ENCODE results near the gene PAH.

PAH gene

DNA sequence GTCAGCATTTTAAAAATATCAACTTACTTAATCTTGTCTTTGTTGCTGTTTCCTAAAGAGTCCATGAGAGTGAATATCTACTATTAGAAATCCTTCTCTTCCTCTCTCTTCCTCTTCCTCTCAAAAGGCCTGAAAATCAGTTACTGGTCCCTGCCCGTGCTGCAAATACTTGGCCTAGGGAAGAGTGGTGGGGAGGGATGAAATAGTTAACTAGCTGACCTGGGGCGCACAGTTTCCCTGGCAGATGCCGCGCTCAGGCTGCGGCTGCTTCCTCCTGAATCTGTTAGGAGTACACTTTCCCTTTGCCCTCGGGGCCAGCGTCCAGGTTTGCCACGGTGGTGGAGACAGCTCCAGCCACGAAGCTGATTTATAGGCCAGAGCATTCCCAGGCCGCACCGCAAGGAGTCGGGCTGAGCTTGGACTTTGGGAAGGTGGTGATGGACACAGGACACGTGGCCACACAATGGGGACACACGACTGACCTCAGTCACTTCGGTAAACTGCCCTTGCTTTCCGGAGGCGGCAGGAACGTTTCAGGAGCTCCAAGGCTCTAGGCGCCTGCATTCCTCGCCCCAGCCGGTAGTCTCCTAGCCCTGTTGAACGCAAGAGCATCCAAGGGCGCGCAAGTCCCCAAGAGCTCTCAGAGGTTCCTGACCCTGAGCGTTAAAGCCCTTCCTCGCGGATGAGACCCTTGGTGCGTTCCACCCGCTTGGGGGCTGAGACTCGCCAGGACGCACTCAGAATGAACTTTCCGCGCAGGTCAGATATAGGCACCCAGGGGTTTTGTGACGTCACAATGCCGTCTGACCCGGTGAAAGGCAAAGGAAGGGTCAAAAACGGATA lies 33.3 kb upstream of the PAH start:
- DNase-seq: no peak

GRCh38 chr12:102948941-102949352 lies 31.9 kb upstream of the PAH start:
- DNase-seq: peak; percentile 77

DNA sequence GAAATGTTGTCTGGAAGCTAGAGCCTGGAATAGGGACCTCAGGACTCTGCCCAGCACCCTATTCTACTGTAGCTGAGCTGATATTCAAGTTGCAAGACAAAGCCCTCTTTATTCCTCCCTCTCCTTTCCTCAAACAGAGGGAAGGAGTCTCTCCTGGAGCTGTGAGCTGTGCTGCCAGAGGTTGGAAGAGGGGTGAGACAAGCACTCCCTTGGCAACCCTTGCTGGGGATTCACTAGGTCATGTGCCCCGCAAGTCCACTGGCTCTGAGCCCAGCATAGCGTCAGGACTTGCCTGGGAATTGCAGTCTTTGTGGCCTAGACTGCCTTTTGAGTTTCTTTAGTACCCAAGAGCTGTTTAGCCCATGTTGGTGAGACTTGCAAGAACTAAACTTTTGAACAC lies 29.0 kb upstream of the PAH start:
- no peak for DNase-seq

- DNase-seq: peak; percentile 3
These were observed 22.7 kb upstream of the PAH start for GRCh38 chr12:102939670-102940222.

- no peak for DNase-seq
These were observed 22.0 kb upstream of the PAH start for GRCh38 chr12:102939059-102939458.

GRCh38 chr12:102933168-102933567 lies 16.1 kb upstream of the PAH start:
- no peak for DNase-seq

GRCh38 chr12:102927220-102927619 lies 10.2 kb upstream of the PAH start:
- no peak for DNase-seq

- DNase-seq: no peak
These were observed 4.2 kb upstream of the PAH start for GRCh38 chr12:102921240-102921639.

DNA sequence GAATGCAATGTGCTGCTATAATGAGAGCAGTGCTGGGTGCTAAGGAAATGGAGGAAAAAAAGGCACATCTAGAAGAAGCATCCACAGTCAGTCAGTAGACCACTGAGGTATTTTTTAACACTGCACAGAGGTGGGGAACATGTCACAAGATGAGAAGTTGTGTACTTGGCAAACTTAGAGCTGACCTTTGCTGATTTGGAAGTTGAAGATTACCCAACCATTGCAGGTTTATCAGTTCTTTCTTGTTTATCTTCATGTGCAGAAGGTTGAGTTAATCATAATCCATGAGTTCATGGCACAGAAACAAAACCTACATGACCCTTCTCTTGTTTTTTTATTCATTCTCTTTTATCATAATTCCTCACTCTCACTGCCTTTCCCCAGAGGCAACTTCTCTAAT lies 3.2 kb upstream of the PAH start:
- no peak for DNase-seq

DNA sequence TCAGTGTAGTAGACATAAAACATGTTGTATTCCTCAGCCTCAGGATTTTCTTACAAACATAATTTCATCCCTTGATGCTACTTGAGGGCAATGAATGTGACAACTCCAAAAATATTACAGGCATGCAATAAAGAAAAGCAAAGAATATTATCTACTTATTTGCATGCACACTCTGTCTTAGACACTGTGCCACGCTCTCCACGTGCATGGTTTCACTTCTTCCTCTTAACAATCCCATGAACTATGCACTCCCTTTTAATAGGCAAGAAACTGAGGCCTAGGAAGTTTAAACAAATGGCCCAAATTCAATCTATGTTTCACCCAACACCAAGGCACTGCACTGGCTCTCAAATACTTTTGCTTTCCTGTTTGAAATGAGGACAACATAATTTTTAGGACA lies 1.8 kb upstream of the PAH start:
- no peak for DNase-seq

DNA sequence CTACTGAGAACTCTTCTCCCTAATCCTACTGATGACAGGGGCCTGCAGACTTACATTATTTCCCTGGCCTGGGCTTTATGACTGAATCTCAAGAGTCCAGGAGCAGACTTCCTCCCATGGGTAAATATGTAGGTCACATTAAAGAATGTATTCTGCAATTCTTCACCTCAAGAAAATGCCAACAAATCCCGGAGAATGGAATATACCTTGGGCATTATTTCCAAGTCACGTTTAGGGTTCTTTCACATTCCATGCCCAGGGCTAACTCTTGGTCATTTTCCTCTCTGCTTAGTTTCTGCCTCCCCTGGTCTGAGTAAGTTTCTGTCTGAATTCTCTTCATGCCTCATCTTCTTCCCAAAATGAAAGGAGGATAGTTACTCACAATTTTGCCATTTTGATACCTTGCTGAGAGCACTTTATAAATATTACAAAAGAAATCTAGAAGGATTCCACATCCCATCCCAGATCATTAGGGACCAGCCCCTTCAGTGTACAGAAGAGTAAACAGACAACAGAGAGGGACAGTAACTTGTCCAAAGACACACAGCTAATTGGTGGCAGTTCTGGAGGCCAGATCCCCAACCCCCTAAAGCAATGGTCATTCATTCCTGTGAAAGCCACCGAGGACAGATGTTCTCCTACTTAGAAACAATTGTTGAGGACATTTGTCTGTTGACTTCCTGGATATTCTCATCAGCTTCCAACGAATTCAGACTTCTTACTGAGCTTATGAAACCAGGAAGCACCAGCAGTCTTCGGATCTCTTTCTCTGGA lies 605 bp downstream of the PAH start:
- DNase-seq: no peak

- DNase-seq: no peak
These were observed 3.4 kb downstream of the PAH start for GRCh38 chr12:102913453-102914226.

- DNase-seq: no peak
These were observed 4.8 kb downstream of the PAH start for GRCh38 chr12:102912258-102912657.

- no peak for DNase-seq
These were observed 5.7 kb downstream of the PAH start for GRCh38 chr12:102911320-102911719.

GRCh38 chr12:102910792-102911191 lies 6.3 kb downstream of the PAH start:
- no peak for DNase-seq

DNA sequence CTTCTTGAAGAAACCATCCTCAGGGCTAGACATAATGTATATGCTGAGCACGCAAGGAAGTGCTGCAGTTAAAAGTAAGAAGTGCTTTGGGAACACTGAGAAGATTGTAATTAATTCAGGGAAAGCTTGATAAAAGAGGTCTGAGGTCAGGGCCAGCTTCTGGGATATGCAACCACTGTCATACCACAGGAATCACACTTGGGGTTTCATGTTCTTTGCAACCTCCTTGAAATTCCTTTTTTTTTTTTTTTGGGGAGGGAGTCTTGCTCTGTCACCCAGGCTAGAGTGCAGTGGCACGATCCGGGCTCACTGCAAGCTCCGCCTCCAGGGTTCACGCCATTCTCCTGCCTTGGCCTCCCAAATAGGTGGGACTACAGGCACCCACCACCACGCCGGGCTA lies 6.9 kb downstream of the PAH start:
- DNase-seq: no peak

- no peak for DNase-seq
These were observed 9.1 kb downstream of the PAH start for GRCh38 chr12:102907918-102908317.

DNA sequence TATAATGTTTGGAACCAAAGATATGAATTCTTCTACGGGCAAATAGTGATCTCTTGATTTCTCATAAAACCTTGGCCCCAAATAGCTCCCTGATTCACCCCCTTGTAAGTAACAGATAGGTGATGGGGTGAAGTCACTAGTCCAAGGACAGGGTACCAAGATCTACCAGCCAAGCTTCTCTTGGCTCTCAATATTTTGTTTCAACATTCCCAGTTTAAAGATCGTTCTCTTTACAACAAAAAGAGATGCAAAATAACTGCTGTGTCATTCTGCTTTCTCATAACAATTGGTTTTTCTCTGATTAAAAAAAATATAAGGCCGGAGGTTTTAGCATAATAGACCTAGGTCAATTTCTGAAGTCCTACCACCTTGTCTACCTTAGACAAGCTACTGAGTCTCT lies 11.8 kb downstream of the PAH start:
- no peak for DNase-seq

- no peak for DNase-seq
These were observed 13.6 kb downstream of the PAH start for GRCh38 chr12:102903337-102904007.

- DNase-seq: no peak
These were observed 15.0 kb downstream of the PAH start for GRCh38 chr12:102902093-102902492.

DNA sequence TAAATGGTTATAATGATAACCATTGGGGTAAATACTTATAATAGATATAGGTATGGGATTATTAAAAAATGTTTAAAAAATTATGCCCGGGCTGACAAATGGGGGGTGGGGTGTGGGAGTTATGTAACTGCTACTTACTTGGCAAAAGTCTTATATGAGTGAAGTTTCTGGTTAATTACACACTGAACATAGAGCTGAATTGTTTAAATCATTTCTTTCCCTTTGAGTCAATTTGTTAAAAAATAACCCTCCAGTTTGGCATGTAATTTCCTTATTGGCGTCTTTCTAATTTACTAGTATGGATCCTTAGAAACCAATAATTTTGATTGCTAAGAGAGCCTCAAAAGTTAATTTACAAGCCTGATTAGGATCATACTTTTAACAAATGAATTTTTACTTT lies 16.7 kb downstream of the PAH start:
- DNase-seq: no peak

DNA sequence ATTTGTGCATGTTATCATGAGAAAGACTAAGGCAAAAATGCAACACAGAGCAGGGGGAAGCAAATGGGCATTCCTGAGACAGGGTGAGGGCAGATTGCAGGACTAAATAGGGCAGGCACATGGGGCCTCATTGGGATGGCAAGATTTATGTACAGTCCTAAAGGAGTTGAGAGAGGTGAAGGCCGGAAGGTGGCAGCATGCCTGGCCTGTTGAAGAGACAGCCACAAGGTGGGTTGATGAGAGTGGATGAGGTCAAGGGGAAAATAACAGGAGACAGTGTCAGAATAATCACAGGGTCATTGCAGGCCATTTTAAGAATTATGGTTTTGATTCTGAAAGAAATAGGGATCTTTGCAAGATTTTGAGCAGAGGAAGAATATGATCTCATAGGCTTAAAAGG lies 21.0 kb downstream of the PAH start:
- DNase-seq: peak; percentile 7

- peak; percentile 84 for DNase-seq
These were observed 25.3 kb downstream of the PAH start for GRCh38 chr12:102891756-102892155.

All from NCI-H146 (cell line).